HepG2 (cell line): ENCODE data around the gene TOMM6. TPM values are rescaled to one million over a fixed set of nuclear protein-coding genes. Genes with fewer than 3 reads are reported as not detected.

Experiments used
- ARID2 ChIP-seq: sonication (generic); formaldehyde crosslinking; IDR thresholded peaks from 2 replicates; pipeline ENCODE4 v1.8.1; 2022; ENCODE audit warnings: mild to moderate bottlenecking, missing genetic modification reagents, borderline replicate concordance
- ASH2L ChIP-seq: fragments of 300-600, 200-600 bp; sonication (generic); IDR thresholded peaks from 2 replicates; pipeline ENCODE4 v1.7.0; 2017; ENCODE audit warnings: low read depth, mild to moderate bottlenecking, moderate library complexity, mixed read lengths, low read length; ENCODE audit not compliant: insufficient read length
- CREM ChIP-seq, 2 experiments: sonication (generic) in 1 of 2; formaldehyde crosslinking in 1 of 2; IDR thresholded peaks; 2 replicates each; pipeline versions ENCODE4 v1.4.0 to v1.6.1; 2016 to 2020; ENCODE audit warnings: antibody characterized with exemption in 1 of 2, mild to moderate bottlenecking in 1 of 2, missing genetic modification reagents in 1 of 2
- ELF3 ChIP-seq: IDR thresholded peaks from 2 replicates; pipeline ENCODE4 v1.6.1; 2016; ENCODE audit warnings: missing genetic modification reagents, missing compliant biosample characterization
- EP300 ChIP-seq, 3 experiments: sonication (generic) in 1 of 3; formaldehyde crosslinking in 1 of 3; IDR thresholded peaks; 2 replicates each; pipeline versions ENCODE4 v1.5.1 to v1.6.1; 2011 to 2020; ENCODE audit warnings: low read depth in 2 of 3, low read length in 2 of 3, borderline replicate concordance in 1 of 3, improper control_type of control experiment in 1 of 3, mild to moderate bottlenecking in 1 of 3, missing genetic modification reagents in 1 of 3, moderate library complexity in 1 of 3
- HDAC2 ChIP-seq: sonication (generic); formaldehyde crosslinking; IDR thresholded peaks from 2 replicates; pipeline ENCODE4 v1.4.0; 2020; ENCODE audit warnings: missing genetic modification reagents
- HES4 ChIP-seq: sonication (generic); formaldehyde crosslinking; IDR thresholded peaks from 2 replicates; pipeline ENCODE4 v1.9.0; 2021; ENCODE audit warnings: mild to moderate bottlenecking, missing genetic modification reagents, borderline replicate concordance
- HIVEP1 ChIP-seq: sonication (generic); formaldehyde crosslinking; IDR thresholded peaks from 2 replicates; pipeline ENCODE4 v1.4.0; 2020; ENCODE audit warnings: mild to moderate bottlenecking, missing genetic modification reagents
- HOXA3 ChIP-seq: sonication (generic); formaldehyde crosslinking; IDR thresholded peaks from 2 replicates; pipeline ENCODE4 v1.5.0; 2020; ENCODE audit warnings: missing genetic modification reagents
- HOXD1 ChIP-seq: sonication (generic); formaldehyde crosslinking; IDR thresholded peaks from 2 replicates; pipeline ENCODE4 v1.5.0; 2020; ENCODE audit warnings: missing genetic modification reagents
- IRF2 ChIP-seq: IDR thresholded peaks from 2 replicates; pipeline ENCODE4 v1.6.1; 2018; ENCODE audit warnings: missing genetic modification reagents, missing compliant biosample characterization
- ISL2 ChIP-seq: sonication (generic); formaldehyde crosslinking; IDR thresholded peaks from 2 replicates; pipeline ENCODE4 v1.5.0; 2020; ENCODE audit warnings: missing genetic modification reagents
- KLF11 ChIP-seq: IDR thresholded peaks from 2 replicates; pipeline ENCODE4 v1.6.1; 2016; ENCODE audit warnings: missing compliant biosample characterization
- POLR2A ChIP-seq, 2 experiments: IDR thresholded peaks; 2 replicates each; pipeline ENCODE4 v1.6.1; 2011; ENCODE audit warnings: low read depth in 2 of 2, low read length in 2 of 2, mild to moderate bottlenecking in 1 of 2, moderate library complexity in 1 of 2; ENCODE audit not compliant: insufficient read depth in 1 of 2
- SAP130 ChIP-seq: IDR thresholded peaks from 2 replicates; pipeline ENCODE4 v1.6.1; 2016; ENCODE audit warnings: low read depth
- ZKSCAN8 ChIP-seq: IDR thresholded peaks from 2 replicates; pipeline ENCODE4 v1.6.1; 2016; ENCODE audit warnings: borderline replicate concordance, missing genetic modification reagents, missing compliant biosample characterization
- ZMYM2 ChIP-seq: sonication (generic); formaldehyde crosslinking; IDR thresholded peaks from 2 replicates; pipeline ENCODE4 v1.8.0; 2022; ENCODE audit warnings: mild to moderate bottlenecking, missing genetic modification reagents
- ZMYM3 ChIP-seq: sonication (generic); formaldehyde crosslinking; IDR thresholded peaks from 2 replicates; pipeline ENCODE4 v1.5.1; 2020; ENCODE audit warnings: mild to moderate bottlenecking, missing genetic modification reagents
- ZNF263 ChIP-seq: sonication (generic); formaldehyde crosslinking; IDR thresholded peaks from 2 replicates; pipeline ENCODE4 v1.4.0; 2020; ENCODE audit warnings: missing genetic modification reagents
- ZNF264 ChIP-seq: sonication (generic); formaldehyde crosslinking; IDR thresholded peaks from 2 replicates; pipeline ENCODE4 v1.4.0; 2020; ENCODE audit warnings: missing genetic modification reagents
- ZNF335 ChIP-seq: sonication (generic); formaldehyde crosslinking; IDR thresholded peaks from 2 replicates; pipeline ENCODE4 v1.4.0; 2020; ENCODE audit warnings: missing genetic modification reagents
- ZNF607 ChIP-seq: sonication (generic); formaldehyde crosslinking; IDR thresholded peaks from 2 replicates; pipeline ENCODE4 v1.5.1; 2020; ENCODE audit warnings: missing genetic modification reagents, mild to moderate bottlenecking, borderline replicate concordance
- ZNF768 ChIP-seq: sonication (generic); formaldehyde crosslinking; IDR thresholded peaks from 2 replicates; pipeline ENCODE4 v1.4.0; 2020; ENCODE audit warnings: missing genetic modification reagents
- polyA plus RNA-seq, 8 experiments: library from polyadenylated mRNA; depleted of rRNA in 3 of 8; stranded (reverse) in 7 of 8; unstranded in 1 of 8; fragments of >200 nt; fragmentation: Illumina TruSeq in 4 of 8; extraction: Trizol in 4 of 8; gene quantifications; 2 replicates each; pipeline versions ENCODE4 v1.2.1 to v1.2.3, GENCODE V29; 2011 to 2016; ENCODE audit warnings: low read depth in 4 of 8, missing spikeins in 1 of 8, mixed read lengths in 1 of 8; ENCODE audit not compliant: insufficient read depth in 1 of 8
- total RNA-seq, 5 experiments: library from RNA; depleted of rRNA; stranded (reverse); fragments of >200 nt; fragmentation: Illumina TruSeq; extraction: Trizol; gene quantifications; 2 replicates each; pipeline ENCODE4 v1.2.3, GENCODE V29; 2016; ENCODE audit warnings: low read depth in 1 of 5
- TF ChIP-seq, protein P1 (sequence below): sonication (generic); formaldehyde crosslinking; IDR thresholded peaks from 2 replicates; pipeline ENCODE4 v1.5.1; 2020; ENCODE audit warnings: mild to moderate bottlenecking, moderate library complexity, missing genetic modification reagents
- TF ChIP-seq, protein P2 (sequence below): IDR thresholded peaks from 2 replicates; pipeline ENCODE4 v1.6.1; 2016; ENCODE audit warnings: missing compliant biosample characterization, missing genetic modification reagents, borderline replicate concordance
- TF ChIP-seq, protein P3 (sequence below): sonication (generic); formaldehyde crosslinking; IDR thresholded peaks from 2 replicates; pipeline ENCODE4 v1.9.0; 2022; ENCODE audit warnings: low read depth, missing genetic modification reagents

TOMM6 gene
- total and polyA plus RNA-seq, 2 of the 13 experiments (the other 11 are each of a cell fraction or from before 2014, with no cell fraction given): 320 to 321 TPM

DNA sequence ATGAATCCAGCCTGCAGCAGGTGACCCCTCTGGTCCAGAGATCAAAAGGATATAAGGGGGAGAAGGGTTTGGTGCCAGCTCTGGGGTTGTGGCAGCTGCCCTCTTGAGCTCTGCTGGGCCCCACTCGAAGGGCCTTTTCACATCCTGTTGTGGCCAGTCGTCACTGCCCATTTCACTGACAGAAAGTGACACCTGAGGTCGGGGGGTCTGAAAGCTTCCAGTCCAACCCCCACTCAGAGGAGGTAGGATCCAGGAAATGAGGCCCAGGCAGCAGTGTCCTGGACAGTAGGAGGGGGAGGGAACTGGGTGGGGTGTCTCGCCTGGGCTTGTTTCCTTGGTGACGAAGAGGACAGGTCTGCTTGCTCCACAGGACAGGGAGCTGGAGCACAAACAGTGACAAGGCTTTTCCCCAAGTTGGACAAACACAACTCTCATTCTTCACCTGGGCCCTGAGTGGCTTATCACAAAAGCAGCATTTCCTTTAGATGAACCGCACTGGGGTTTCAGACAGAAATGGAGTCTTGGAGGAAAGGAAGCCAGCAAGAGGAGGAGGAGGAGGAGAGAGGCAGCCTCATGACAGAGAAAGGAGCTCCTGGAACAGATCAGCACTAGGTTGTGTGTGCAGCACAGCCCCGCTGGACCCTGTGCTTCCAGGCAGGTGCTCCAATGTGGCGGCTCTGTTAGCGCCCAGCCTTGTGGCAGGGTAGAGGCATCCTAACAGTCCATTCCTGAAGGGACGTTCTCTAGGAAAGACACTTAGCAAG lies 18.8 kb upstream of the TOMM6 start (continued):
- TF ChIP-seq ASH2L: peak; percentile 88
- no peak; the same call in 1 of the 2 replicates for TF ChIP-seq ZNF607 (CRISPR knock-in tag)
- peak; percentile 37 for TF ChIP-seq ZNF263
- peak; percentile 18; the same call in 1 of the 2 replicates for TF ChIP-seq IRF2 (CRISPR knock-in tag)
- 0 out of 2 replicates have a peak, but pooled peaks have one; percentile 42 for TF ChIP-seq ARID2 (CRISPR knock-in tag)
- TF ChIP-seq HOXA3 (CRISPR knock-in tag): peak; percentile 29; the same call in 1 of the 2 replicates
- peak; percentile 76 for TF ChIP-seq SAP130 (CRISPR knock-in tag)
- TF ChIP-seq, protein P1, sequence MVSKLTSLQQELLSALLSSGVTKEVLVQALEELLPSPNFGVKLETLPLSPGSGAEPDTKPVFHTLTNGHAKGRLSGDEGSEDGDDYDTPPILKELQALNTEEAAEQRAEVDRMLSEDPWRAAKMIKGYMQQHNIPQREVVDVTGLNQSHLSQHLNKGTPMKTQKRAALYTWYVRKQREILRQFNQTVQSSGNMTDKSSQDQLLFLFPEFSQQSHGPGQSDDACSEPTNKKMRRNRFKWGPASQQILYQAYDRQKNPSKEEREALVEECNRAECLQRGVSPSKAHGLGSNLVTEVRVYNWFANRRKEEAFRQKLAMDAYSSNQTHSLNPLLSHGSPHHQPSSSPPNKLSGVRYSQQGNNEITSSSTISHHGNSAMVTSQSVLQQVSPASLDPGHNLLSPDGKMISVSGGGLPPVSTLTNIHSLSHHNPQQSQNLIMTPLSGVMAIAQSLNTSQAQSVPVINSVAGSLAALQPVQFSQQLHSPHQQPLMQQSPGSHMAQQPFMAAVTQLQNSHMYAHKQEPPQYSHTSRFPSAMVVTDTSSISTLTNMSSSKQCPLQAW (CRISPR knock-in tag): peak; percentile 43
- 0 out of 2 replicates have a peak, but pooled peaks have one; percentile 40 for TF ChIP-seq CREM (IDR thresholded peaks at IDR 0.05)
- no peak for TF ChIP-seq CREM (CRISPR knock-in tag; IDR thresholded peaks at IDR 0.05)
- no peak for TF ChIP-seq ZNF335 (CRISPR knock-in tag)
- 0 out of 2 replicates have a peak, but pooled peaks have one; percentile 20 for TF ChIP-seq ZKSCAN8 (CRISPR knock-in tag)
- 0 out of 2 replicates have a peak, but pooled peaks have one; percentile 7 for TF ChIP-seq KLF11 (CRISPR knock-in tag)
- TF ChIP-seq POLR2A (IDR thresholded peaks at IDR 0.05; ENCODE audit: insufficient read depth in 1 of 2, low read depth in 2 of 2, low read length in 2 of 2): peak in 1 of 2 experiments; percentile 30; a peak in 1 of 4 replicates
- TF ChIP-seq ZMYM2 (CRISPR knock-in tag): peak; percentile 71
- peak; percentile 97 for TF ChIP-seq ZNF768
- TF ChIP-seq ELF3 (CRISPR knock-in tag): peak; percentile 65; the same call in 1 of the 2 replicates
- TF ChIP-seq ZNF264 (CRISPR knock-in tag): 0 out of 2 replicates have a peak, but pooled peaks have one; percentile 62
- TF ChIP-seq, protein P2, sequence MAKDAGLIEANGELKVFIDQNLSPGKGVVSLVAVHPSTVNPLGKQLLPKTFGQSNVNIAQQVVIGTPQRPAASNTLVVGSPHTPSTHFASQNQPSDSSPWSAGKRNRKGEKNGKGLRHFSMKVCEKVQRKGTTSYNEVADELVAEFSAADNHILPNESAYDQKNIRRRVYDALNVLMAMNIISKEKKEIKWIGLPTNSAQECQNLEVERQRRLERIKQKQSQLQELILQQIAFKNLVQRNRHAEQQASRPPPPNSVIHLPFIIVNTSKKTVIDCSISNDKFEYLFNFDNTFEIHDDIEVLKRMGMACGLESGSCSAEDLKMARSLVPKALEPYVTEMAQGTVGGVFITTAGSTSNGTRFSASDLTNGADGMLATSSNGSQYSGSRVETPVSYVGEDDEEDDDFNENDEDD (CRISPR knock-in tag): peak; percentile 26; the same call in 1 of the 2 replicates
- TF ChIP-seq, protein P3, sequence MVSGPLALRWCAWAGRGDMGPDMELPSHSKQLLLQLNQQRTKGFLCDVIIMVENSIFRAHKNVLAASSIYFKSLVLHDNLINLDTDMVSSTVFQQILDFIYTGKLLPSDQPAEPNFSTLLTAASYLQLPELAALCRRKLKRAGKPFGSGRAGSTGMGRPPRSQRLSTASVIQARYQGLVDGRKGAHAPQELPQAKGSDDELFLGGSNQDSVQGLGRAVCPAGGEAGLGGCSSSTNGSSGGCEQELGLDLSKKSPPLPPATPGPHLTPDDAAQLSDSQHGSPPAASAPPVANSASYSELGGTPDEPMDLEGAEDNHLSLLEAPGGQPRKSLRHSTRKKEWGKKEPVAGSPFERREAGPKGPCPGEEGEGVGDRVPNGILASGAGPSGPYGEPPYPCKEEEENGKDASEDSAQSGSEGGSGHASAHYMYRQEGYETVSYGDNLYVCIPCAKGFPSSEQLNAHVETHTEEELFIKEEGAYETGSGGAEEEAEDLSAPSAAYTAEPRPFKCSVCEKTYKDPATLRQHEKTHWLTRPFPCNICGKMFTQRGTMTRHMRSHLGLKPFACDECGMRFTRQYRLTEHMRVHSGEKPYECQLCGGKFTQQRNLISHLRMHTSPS: peak; percentile 96
- TF ChIP-seq EP300 (IDR thresholded peaks at IDR 0.05; ENCODE audit: low read depth in 2 of 2, low read length in 2 of 2): peak in 1 of 2 experiments; percentile 29; a peak in 1 of 4 replicates
- TF ChIP-seq EP300 (CRISPR knock-in tag; IDR thresholded peaks at IDR 0.05; ENCODE audit: borderline replicate concordance): peak; percentile 54; the same call in 1 of the 2 replicates
- peak; percentile 47; the same call in 1 of the 2 replicates for TF ChIP-seq ZMYM3
- TF ChIP-seq ISL2 (CRISPR knock-in tag): peak; percentile 58; the same call in 1 of the 2 replicates
- no peak for TF ChIP-seq HES4 (CRISPR knock-in tag)
- TF ChIP-seq HDAC2 (CRISPR knock-in tag): peak; percentile 55
- no peak for TF ChIP-seq HIVEP1 (CRISPR knock-in tag)
- TF ChIP-seq HOXD1: peak; percentile 42; the same call in 1 of the 2 replicates
